AG04450 (cell line): ENCODE measurements around the gene KIAA0319L. TPM values are rescaled to one million over a fixed set of nuclear protein-coding genes. Genes with fewer than 3 reads are reported as not detected.
A peak's percentile ranks its signal among the peaks of the same experiment; 100 is the strongest.

Experiments
- CTCF ChIA-PET: fragments of 300-600, 350-600 bp; formaldehyde crosslinking; extraction: SDS; loops from one replicate; lab custom pipeline; 2022; ENCODE audit warnings: antibody characterized with exemption, inconsistent platforms; lab: Charles Lee
- POLR2A ChIA-PET: fragments of 350-600 bp; formaldehyde crosslinking; extraction: SDS; loops from one replicate; lab custom pipeline; 2021; ENCODE audit warnings: antibody characterized with exemption, inconsistent platforms; lab: Yijun Ruan, JAX
- DNase-seq: peaks from one replicate; pipeline ENCODE4 v3.0.0-alpha.2; 2011; ENCODE audit warnings: low read depth, low spot score
- H3K27ac ChIP-seq: one replicate; pipeline ENCODE4 v1.5.1; 2012; ENCODE audit warnings: low read depth, low read length, control low read depth
- H3K27me3 ChIP-seq: one replicate; pipeline ENCODE4 v1.6.0; 2012; ENCODE audit warnings: low read length; ENCODE audit not compliant: control insufficient read depth, insufficient read depth
- H3K4me3 ChIP-seq: 2 replicates; pipeline ENCODE4 v1.5.1; 2011; ENCODE audit warnings: mild to moderate bottlenecking, low read depth, low read length, control low read depth
- H3K9me3 ChIP-seq: 2 replicates; pipeline ENCODE4 v1.5.1; 2012; ENCODE audit warnings: low read length; ENCODE audit not compliant: control insufficient read depth, insufficient read depth
- CTCF ChIP-seq: IDR thresholded peaks from 2 replicates; pipeline ENCODE4 v1.5.1; 2011; ENCODE audit warnings: low read depth, low read length, control low read depth, inconsistent platforms
- polyA plus RNA-seq: library from polyadenylated mRNA; depleted of rRNA; stranded (reverse); fragments of >200 nt; gene quantifications from 2 replicates; pipeline ENCODE4 v1.2.3, GENCODE V29; 2011

Gene KIAA0319L
- polyA plus RNA-seq, 1 experiment, result 69.5 TPM

- ChIA-PET POLR2A (interaction anchor here (0.6 to 0.7 kb wide), 3 partner anchors 14 to 590 kb away, joined by 3 to 4 read pairs (median 4); no protein-coding TSS in a partner anchor), CTCF (interaction anchor here (1.3 to 5.3 kb wide), 4 partner anchors 9 to 156 kb away, joined by 3 to 57 read pairs (median 8); no protein-coding TSS in a partner anchor)
- Histone ChIP-seq H3K4me3 (peak overlapping the region; percentile 96), H3K27me3 (no peaks in the 10 kb centered on the region), H3K9me3 (peaks cover 4% of the 10 kb centered on the region; the same call in 1 of the 2 replicates), H3K27ac (no peak overlapping the region)
- no peak for TF ChIP-seq CTCF
- no peak for DNase-seq
Measured at GRCh38 chr1:35559317-35559944, 2.2 kb upstream of the KIAA0319L start.

GRCh38 chr1:35558374-35559316, 1.4 kb upstream of the KIAA0319L start:
- TF ChIP-seq CTCF, result peak; percentile 20; the same call in 1 of the 2 replicates
- CTCF ChIA-PET, result interaction anchor here (1.3 to 5.3 kb wide), 4 partner anchors 10 to 168 kb away, joined by 3 to 57 read pairs (median 4); no protein-coding TSS in a partner anchor
- Histone ChIP-seq H3K27me3 (no peaks in the 10 kb centered on the region), H3K4me3 (peak overlapping the region; percentile 96), H3K27ac (peak overlapping the region; percentile 57), H3K9me3 (peaks cover 4% of the 10 kb centered on the region; the same call in 1 of the 2 replicates)
- POLR2A ChIA-PET, result interaction anchor here (0.6 to 1.8 kb wide), 4 partner anchors 108 to 589 kb away, joined by 4 to 16 read pairs (median 4); partner anchors contain the start of gene CLSPN
- DNase-seq, result no peak

DNA sequence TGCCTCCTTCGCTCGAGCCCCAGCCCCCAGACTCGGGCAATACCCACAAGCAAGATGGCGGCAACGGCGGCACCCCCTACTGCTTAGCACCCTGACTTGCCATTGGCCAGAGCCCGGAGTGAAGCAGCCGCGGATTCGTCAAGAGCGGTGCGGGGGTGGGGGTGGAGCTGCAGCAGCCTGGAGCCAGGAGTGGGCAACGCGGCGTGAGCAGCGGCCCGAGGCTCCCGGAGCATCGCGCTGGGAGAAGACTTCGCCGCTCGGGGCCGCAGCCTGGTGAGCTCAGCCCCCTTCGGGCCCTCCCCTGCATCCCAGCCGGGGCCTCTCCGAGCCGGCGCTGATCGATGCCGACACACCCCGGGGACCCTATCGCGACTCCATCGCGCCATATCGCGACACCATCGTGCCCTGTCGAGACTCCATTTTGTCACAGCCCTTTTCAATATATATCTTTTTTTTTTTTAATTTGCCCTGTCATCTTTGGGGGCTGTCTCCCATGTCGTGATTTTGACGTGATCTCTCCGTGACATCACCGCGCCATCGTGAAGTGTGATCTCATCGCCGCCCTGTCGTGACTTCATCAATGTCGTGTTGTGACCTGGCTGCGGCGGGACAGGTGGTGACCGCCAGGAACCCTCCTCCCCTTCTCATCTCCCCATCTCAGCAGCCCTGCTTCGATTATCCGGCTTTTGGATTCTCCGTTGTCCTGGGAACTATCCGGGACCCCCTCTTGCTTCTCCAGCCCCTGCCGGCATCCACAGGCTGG, 589 bp upstream of the KIAA0319L start, which contains the start of gene NCDN:
Gene NCDN (plus strand): TSS at position 189 of the 763 bp plus-strand sequence. CDS start 392 bp downstream, at position 581.
- Histone ChIP-seq H3K27ac (peak within 1 kb of the TSS; percentile 95), H3K27me3 (no peaks in the 10 kb centered on the region), H3K9me3 (peaks cover 4% of the 10 kb centered on the region; the same call in 1 of the 2 replicates), H3K4me3 (peak within 1 kb of the TSS; percentile 96)
- DNase-seq, result peak; percentile 95
- ChIA-PET POLR2A (interaction anchor here (0.5 to 2.1 kb wide), 9 partner anchors 15 to 1614 kb away, joined by 3 to 16 read pairs (median 5); partner anchors contain the start of genes CLSPN and TFAP2E), CTCF (interaction anchor here (1.3 to 5.3 kb wide), 5 partner anchors 11 to 169 kb away, joined by 3 to 57 read pairs (median 16); no protein-coding TSS in a partner anchor)
- TF ChIP-seq CTCF, result no peak

DNA sequence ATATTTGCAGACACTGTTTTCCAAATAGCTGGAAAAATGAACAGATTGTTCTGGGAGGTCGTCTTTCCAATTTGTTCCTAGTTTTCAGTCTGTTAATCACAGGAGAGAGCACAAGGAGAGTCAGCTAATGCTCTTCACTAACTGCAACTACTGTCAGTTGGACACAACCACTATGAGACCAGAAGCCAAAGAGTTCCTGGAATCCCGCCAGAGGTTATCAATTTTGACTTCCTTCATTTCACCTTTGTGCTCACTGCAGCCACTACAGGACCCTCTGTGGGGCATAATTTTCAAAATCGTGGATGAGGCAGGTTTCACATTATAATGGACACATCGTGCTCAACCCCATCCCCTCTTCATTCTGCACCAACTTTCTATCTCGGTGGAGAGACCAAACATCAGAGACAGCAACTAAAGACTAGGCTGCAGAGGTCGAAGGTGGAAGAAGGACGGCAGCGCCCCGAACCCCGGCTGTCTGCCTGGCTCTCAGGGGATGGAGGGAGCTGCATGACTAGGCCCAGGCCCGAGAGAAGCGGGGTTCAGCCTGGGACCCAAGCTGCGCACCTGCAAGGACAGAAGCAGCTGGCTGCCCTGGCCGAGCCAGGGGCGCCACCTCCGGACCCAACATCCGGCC, 602 bp downstream of the KIAA0319L start:
- peaks cover 4% of the 10 kb centered on the region; the same call in 1 of the 2 replicates for H3K9me3 ChIP-seq
- POLR2A ChIA-PET, result interaction anchor here (0.6 to 2.1 kb wide), 8 partner anchors 16 to 213 kb away, joined by 3 to 16 read pairs (median 4); partner anchors contain the start of gene CLSPN
- peak overlapping the region; percentile 95 for H3K27ac ChIP-seq
- DNase-seq, result no peak
- peak overlapping the region; percentile 96 for H3K4me3 ChIP-seq
- no peak for TF ChIP-seq CTCF
- no peaks in the 10 kb centered on the region for H3K27me3 ChIP-seq
- CTCF ChIA-PET, result interaction anchor here (0.8 to 2.6 kb wide), 6 partner anchors 8 to 171 kb away, joined by 3 to 34 read pairs (median 8); no protein-coding TSS in a partner anchor
